Esophagus muscularis mucosa (tissue), 4 donors: ENCODE measurements around the gene SYNJ1.

Experiments used
- CTCF ChIP-seq, 3 experiments: fragments of 200-600 bp in 2 of 3; fragments of 450-650 bp in 1 of 3; sonication (generic) in 2 of 3; IDR thresholded peaks; one replicate each; pipeline ENCODE4 v1.5.1; 2017 to 2019; ENCODE audit warnings: antibody characterized with exemption in 3 of 3, mild to moderate bottlenecking in 2 of 3, moderate library complexity in 1 of 3
- EP300 ChIP-seq: sonication (generic); formaldehyde crosslinking; IDR thresholded peaks from one replicate; pipeline ENCODE4 v1.6.1; 2017; ENCODE audit warnings: antibody characterized with exemption
- POLR2A ChIP-seq: fragments of 450-650 bp; IDR thresholded peaks from one replicate; pipeline ENCODE4 v1.6.1; 2017; ENCODE audit warnings: antibody characterized with exemption, moderate library complexity, mild to moderate bottlenecking, low read depth
- POLR2AphosphoS5 ChIP-seq, 2 donors: sonication (generic); formaldehyde crosslinking; IDR thresholded peaks; one replicate each; pipeline ENCODE4 v1.6.1; 2017; ENCODE audit warnings: antibody characterized with exemption in 2 of 2

GRCh38 chr21:32733356-32733755, 5.5 kb upstream of the SYNJ1 start:
- TF ChIP-seq CTCF (IDR thresholded peaks at IDR 0.05) (no peak), EP300 (no peak), POLR2AphosphoS5 (IDR thresholded peaks at IDR 0.05) (no peak), POLR2A (no peak)
